BJ (cell line): ENCODE measurements around the gene ITGB4. TPM values are rescaled to one million over a fixed set of nuclear protein-coding genes. Genes with fewer than 3 reads are reported as not detected.

Experiments
- CTCF ChIA-PET: fragments of 350-600 bp; formaldehyde crosslinking; extraction: SDS; loops from one replicate; lab custom pipeline; 2021; ENCODE audit warnings: antibody characterized with exemption, inconsistent platforms; lab: Yijun Ruan, JAX
- POLR2A ChIA-PET: fragments of 300-600 bp; sonication (Branson Sonifier 250); formaldehyde crosslinking; extraction: SDS; loops from one replicate; lab custom pipeline; 2021; ENCODE audit warnings: antibody characterized with exemption; lab: Charles Lee
- DNase-seq: peaks from one replicate; pipeline ENCODE4 v3.0.0-alpha.2; 2011; ENCODE audit warnings: low read depth
- H3K27me3 ChIP-seq: 2 replicates; pipeline ENCODE4 v1.6.0; 2011; ENCODE audit warnings: low read length; ENCODE audit not compliant: control insufficient read depth, insufficient read depth
- H3K36me3 ChIP-seq: 2 replicates; pipeline ENCODE4 v1.5.1; 2011; ENCODE audit warnings: low read length; ENCODE audit not compliant: control insufficient read depth, insufficient read depth
- H3K4me3 ChIP-seq: 2 replicates; pipeline ENCODE4 v1.5.1; 2011; ENCODE audit warnings: low read depth, mild to moderate bottlenecking, control low read depth, low read length
- CTCF ChIP-seq: IDR thresholded peaks from 2 replicates; pipeline ENCODE4 v1.5.1; 2011; ENCODE audit warnings: low read depth, mild to moderate bottlenecking, control low read depth, inconsistent platforms, low read length, moderate library complexity; ENCODE audit not compliant: insufficient read depth
- polyA plus RNA-seq: library from polyadenylated mRNA; depleted of rRNA; stranded (reverse); fragments of >200 nt; gene quantifications from 2 replicates; pipeline ENCODE4 v1.2.3, GENCODE V29; 2011

Gene ITGB4
- polyA plus RNA-seq, 1 experiment: 2.3 TPM

- TF ChIP-seq CTCF: peak; percentile 27; the same call in 1 of the 2 replicates
- peaks cover 4% of the 10 kb centered on the region for H3K36me3 ChIP-seq
- no peak overlapping the region for H3K4me3 ChIP-seq
- ChIA-PET POLR2A (interaction anchor here (0.7 kb wide), 1 partner anchor 8 kb away, joined by 4 read pairs; no protein-coding TSS in a partner anchor), CTCF (interaction anchor here (1.2 to 1.5 kb wide), 2 partner anchors 74 to 139 kb away, joined by 3 read pairs; no protein-coding TSS in a partner anchor)
- no peaks in the 10 kb centered on the region for H3K27me3 ChIP-seq
- no peak for DNase-seq
These were observed 50.3 kb downstream of the ITGB4 start for GRCh38 chr17:75771334-75772281.

DNA sequence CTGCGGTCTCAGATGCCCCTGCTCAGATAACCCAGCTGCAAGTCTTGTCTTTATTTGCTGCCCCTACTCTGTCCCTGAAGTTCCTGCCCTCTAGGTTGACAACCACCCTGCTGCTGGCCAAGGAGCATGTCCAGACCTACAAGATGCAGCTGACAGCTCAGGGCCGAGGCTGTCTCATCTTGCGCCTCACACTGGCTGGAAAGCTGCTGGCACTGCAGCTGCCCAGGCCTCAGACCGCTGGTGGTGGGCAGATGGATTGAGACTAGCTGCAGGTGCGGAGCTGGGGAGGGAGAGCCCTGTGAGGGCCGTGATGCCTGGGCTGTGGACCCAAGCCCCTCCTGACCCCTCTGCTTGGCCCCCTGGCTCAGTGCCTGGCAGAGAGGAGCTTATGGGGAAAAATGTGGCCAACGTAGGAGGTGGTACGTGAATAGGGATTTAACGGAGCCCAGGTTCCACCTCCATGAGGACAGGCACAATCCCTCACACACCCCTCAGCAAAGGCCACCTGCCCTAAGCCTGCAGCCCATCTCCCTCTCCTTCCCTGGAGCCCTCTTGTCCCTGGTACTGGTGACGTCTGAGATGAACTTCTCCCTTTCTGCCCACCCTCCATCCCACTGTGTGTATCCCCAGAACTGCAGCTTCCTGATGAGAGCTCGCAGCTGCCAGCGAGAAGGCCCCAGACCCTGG, 52.0 kb downstream of the ITGB4 start:
- no peaks in the 10 kb centered on the region for H3K27me3 ChIP-seq
- no peak for DNase-seq
- CTCF ChIA-PET: interaction anchor here (1.1 to 8.1 kb wide), 5 partner anchors 9 to 141 kb away, joined by 3 to 48 read pairs (median 3); partner anchors contain the start of gene GALK1
- H3K36me3 ChIP-seq: peaks cover 8% of the 10 kb centered on the region
- POLR2A ChIA-PET: interaction anchor here (1.1 kb wide), 1 partner anchor 9 kb away, joined by 3 read pairs; no protein-coding TSS in a partner anchor
- TF ChIP-seq CTCF: no peak
- H3K4me3 ChIP-seq: no peak overlapping the region

- H3K27me3 ChIP-seq: no peaks in the 10 kb centered on the region
- DNase-seq: no peak
- H3K36me3 ChIP-seq: peaks cover 13% of the 10 kb centered on the region
- ChIA-PET POLR2A (interaction anchor here (1.4 kb wide), 1 partner anchor 8 kb away, joined by 12 read pairs; no protein-coding TSS in a partner anchor), CTCF (interaction anchor here (1.1 to 8.1 kb wide), 5 partner anchors 9 to 109 kb away, joined by 3 to 48 read pairs (median 3); partner anchors contain the start of gene GALK1)
- no peak for TF ChIP-seq CTCF
- no peak overlapping the region for H3K4me3 ChIP-seq
These were observed 52.7 kb downstream of the ITGB4 start for GRCh38 chr17:75773808-75774470.

DNA sequence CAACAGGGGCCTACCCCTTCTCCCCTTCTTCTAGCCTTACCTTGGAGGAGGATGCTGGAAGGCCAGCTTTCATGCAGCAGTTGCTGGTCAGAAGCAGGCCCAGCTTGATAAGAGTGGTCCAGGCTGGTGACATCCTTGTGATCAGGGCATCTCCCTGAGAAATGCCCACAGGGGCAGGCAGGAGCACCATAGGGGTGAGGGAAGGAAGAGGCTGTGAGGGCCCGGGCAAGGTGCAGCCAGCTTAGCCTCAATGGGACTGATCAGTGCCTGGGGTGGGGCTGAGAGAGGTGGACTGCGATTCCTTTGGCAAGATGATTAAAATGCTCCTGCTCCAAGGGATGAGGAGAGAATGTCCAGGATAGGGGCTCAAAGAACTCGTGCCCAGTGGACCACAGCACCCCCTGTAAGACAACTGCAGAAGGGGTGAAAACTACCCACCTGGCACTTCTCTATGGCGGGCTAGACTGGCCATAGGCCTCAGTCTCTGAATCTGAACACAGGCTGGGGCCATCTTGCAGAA, 53.3 kb downstream of the ITGB4 start:
- Histone ChIP-seq H3K27me3 (no peaks in the 10 kb centered on the region), H3K4me3 (no peak overlapping the region), H3K36me3 (peaks cover 14% of the 10 kb centered on the region)
- TF ChIP-seq CTCF: no peak
- CTCF ChIA-PET: interaction anchor here (1.0 to 8.1 kb wide), 4 partner anchors 10 to 109 kb away, joined by 3 to 48 read pairs (median 3); partner anchors contain the start of gene GALK1
- POLR2A ChIA-PET: interaction anchor here (1.4 kb wide), 1 partner anchor 9 kb away, joined by 12 read pairs; no protein-coding TSS in a partner anchor
- no peak for DNase-seq
